Stomach (tissue), 4 donors: ENCODE data around the gene GFPT2.

ENCODE experiments used
- POLR2A ChIP-seq, 4 donors: fragments of 450-650 bp; IDR thresholded peaks; one replicate each; pipeline ENCODE4 v1.6.1; 2016; ENCODE audit warnings: antibody characterized with exemption in 4 of 4, control low read depth in 2 of 4, mild to moderate bottlenecking in 1 of 4, moderate library complexity in 1 of 4
- POLR2AphosphoS5 ChIP-seq, 3 donors: sonication (generic); formaldehyde crosslinking; IDR thresholded peaks; one replicate each; pipeline ENCODE4 v1.6.1; 2016; ENCODE audit warnings: antibody characterized with exemption in 3 of 3

DNA sequence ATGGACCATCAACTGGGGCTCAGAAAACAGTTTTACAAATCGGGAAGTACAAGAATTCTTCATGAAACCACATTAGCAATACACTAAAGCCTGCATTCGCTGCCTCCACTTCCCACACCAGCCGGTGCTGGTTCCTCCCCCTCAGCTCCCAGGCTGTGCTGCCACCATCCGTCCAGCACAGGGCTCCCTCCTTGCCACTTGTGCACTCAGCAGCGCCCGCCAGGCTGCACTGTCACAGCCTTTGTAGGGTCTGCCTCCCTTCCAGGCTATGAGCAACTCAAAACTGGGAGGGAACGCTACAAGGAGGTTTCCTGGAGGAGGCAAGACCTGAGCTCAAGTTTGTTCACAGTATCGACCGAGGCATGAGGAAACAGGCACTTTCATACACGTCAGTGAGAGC lies 69.0 kb downstream of the GFPT2 start:
- TF ChIP-seq POLR2A (IDR thresholded peaks at IDR 0.05) (no peak), POLR2AphosphoS5 (IDR thresholded peaks at IDR 0.05) (no peak)
